ENCODE results near the gene PRR16.
"Not testable (repeated sequence)": the region's sequence is repeated elsewhere in the genome, so short reads cannot be mapped to it uniquely, and the experiment has no call there.

PRR16 gene

DNA sequence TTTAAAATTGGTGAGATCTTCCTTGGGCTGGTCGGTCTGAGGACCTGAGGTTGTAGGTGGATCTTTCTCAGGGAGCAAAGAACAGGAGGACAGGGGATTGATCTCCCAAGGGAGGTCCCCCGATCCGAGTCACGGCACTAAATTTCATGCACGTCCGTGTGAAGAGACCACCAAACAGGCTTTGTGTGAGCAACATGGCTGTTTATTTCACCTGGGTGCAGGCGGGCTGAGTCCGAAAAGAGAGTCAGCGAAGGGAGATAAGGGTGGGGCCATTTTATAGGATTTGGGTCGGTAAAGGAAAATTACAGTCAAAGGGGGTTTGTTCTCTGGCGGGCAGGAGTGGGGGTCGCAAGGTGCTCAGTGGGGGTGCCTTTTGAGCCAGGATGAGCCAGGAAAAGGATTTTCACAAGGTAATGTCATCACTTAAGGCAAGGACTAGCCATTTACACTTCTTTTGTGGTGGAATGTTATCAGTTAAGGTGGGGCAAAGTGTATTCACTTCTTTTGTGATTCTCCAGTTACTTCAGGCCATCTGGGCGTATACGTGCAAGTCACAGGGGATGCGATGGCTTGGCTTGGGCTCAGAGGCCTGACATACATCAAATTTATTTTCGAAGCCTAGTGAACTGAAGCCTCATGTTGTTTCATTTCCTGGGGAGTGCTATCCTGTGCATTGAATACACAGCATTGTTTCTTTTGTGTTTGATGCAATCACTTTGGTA is 238.9 kb downstream of the PRR16 start:
- H3K27ac ChIP-seq; DNase-seq (ENCODE audit: low read depth, low spot score): not testable (repeated sequence)

DNA sequence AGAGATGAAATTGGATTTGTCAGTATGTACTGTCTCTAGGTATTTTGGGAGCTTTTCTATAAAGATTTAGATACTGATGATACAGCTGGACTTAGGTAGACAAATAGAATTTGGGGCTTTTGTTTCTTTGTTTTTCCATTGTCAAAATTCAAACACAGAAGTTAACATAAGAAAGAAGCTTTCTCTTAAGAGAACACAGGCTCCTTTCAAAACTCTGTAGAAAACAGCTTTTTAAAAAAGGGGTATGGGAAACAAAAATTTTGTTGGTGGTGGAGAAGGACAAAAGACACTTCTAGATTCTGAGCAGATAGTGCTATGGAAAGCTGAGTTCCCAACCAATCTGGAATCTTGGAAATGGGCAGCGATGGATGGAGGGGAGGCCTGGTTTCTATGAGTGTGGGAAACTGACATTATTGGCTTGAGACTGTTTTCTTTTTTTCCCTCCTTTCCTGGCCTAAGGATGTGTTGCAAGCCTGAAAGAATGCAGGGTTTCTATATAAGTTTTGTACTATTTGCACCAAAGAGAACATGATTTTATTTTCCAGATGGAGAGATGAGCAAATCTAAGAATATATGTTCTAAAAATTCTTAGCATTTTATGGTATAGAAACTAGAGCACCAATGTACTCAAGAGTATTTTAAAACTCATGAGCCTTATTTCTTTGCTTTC is 240.0 kb downstream of the PRR16 start:
- no peak for DNase-seq (ENCODE audit: low read depth, low spot score)
- no peak overlapping the region for H3K27ac ChIP-seq

DNA sequence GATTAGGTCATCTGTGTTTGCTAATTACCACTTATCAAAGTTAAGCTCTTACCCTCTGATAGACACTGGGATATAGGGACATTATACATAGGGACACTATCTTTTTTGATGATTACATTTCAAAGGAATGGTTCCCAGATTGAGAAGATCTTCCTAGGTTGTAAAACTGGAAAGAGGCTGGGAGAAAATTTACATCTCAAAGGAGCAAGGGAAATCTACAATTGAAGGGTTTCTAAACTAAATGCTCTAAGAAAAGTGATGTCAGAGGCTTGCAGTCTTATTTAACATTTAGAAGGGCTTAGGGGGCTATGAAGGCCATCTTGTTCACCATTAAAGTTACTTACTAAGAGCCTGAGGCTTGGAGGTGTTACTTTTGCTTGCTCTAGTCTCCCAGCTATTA is 242.8 kb downstream of the PRR16 start:
- H3K27ac ChIP-seq: no peak overlapping the region
- DNase-seq (ENCODE audit: low read depth, low spot score): no peak

DNA sequence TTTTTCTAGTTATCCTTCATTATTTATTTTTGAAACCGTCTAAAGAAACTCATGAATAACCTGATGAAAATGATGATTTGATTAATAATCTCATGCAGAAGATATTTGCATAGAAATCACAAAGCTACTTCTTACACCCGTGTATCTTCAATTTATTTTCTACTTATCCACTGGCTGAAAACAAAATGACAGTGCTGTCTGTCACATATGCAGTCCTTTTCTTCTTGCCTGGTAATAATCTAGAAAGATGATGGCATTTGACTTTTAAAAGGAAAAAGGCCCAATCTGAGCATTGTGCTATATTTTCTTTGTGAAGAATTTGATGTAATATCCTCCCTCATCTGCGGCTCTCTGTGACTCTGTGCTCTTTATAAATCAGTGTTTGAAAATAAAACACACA is 253.3 kb downstream of the PRR16 start:
- H3K27ac ChIP-seq: no peak overlapping the region

DNA sequence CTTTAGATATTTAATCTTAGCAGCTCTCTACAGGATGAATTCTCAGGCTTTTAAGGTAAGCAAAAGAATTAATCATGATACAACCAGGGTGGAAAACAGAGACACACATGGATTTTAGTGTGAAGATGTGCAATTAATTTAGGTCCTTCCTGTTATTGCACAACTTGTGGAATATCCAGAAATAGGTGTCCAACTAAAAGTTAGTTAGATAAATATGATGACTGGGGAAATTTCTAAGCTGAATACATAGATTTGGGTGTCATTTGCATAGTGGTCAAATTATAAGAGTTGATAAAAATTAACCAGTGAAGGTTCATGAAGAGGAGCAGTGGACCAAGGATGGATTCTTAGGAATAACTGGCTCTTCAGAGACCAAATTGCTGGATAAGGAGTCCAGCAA is 266.1 kb downstream of the PRR16 start:
- H3K27ac ChIP-seq: no peak overlapping the region

More for the DNA sequence above, 253.3 kb downstream of the PRR16 start:
- no peak for DNase-seq (ENCODE audit: low read depth, low spot score)

DNA sequence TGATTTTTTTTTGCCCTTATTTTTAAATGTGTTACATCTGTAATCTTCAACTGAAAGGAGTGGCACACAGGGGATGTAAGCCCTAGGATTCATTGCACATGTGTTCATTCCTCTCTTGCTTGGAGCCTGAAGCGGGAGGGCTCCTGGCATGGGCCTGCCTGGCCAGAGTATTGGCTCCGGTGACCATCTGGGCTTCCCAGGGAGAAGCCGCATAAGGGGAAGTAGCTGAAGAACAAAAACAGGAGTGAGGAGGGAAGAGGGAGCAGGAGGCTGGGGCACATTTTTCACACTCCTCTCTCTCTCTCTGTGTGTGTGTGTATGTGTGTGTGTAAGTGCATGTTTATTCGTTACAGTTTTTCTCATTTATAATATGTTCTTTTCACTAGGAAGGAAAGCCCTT is 269.9 kb downstream of the PRR16 start:
- no peak for DNase-seq (ENCODE audit: low read depth, low spot score)
- no peak overlapping the region for H3K27ac ChIP-seq

More for the DNA sequence above, 266.1 kb downstream of the PRR16 start:
- no peak for DNase-seq (ENCODE audit: low read depth, low spot score)

DNA sequence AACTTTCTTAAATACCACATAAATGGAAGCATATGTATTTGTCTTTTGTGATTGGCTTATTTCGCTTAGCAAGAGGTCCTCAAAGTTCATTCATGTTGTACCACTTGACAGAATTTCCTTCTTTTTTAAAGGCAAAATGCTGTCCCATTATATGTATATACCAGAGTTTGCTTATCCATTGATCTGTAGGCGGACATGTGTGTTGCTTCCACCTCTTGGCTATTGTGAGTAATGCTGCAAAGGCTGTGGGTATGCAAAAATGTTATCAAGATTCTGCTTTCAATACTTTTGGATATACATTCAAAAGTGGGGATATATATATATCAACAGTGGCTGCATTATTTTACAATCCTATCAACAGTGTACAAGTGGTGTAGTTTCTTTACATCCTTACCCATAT is 271.0 kb downstream of the PRR16 start:
- no peak for DNase-seq (ENCODE audit: low read depth, low spot score)
- H3K27ac ChIP-seq: no peak overlapping the region
